ENCODE data around the gene CHID1.

CHID1 gene

DNA sequence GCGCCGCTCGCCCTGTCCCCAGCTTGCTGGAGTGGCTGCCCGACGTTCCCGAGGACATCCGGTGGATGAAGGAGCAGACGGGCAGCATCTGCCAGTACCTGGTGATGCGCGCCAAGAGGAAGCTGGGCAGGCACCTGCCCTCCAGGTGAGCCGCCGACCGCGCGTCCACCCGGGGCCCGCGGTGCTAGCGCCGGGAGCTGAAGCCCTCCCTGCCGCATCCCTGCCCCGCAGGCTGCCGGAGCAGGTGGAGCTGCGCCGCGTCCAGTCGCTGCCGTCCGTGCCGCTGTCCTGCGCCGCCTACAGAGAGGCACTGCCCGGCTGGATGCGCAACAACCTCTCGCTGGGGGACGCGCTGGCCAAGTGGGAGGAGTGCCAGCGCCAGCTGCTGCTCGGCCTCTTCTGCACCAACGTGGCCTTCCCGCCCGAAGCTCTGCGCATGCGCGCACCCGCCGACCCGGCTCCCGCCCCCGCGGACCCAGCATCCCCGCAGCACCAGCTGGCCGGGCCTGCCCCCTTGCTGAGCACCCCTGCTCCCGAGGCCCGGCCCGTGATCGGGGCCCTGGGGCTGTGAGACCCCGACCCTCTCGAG is 86.2 kb downstream of the CHID1 start:
- no peak for DNase-seq (ENCODE audit: low spot score)
- no peak for TF ChIP-seq CTCF (IDR thresholded peaks at IDR 0.05; ENCODE audit: borderline replicate concordance, control extremely low read depth, extremely low read depth, insufficient read depth, missing control alignments)
- in situ Hi-C loops (cut with MboI; ENCODE audit: low sequenced_read_pairs, unreplicated experiment) = no loop called here

- no peak for TF ChIP-seq CTCF (IDR thresholded peaks at IDR 0.05; ENCODE audit: borderline replicate concordance, control extremely low read depth, extremely low read depth, insufficient read depth, missing control alignments)
- in situ Hi-C loops (cut with MboI; ENCODE audit: low sequenced_read_pairs, unreplicated experiment) = no loop called here
- no peak for DNase-seq (ENCODE audit: low spot score)
Observed at GRCh38 chr11:823441-824291, 86.9 kb downstream of the CHID1 start.

DNA sequence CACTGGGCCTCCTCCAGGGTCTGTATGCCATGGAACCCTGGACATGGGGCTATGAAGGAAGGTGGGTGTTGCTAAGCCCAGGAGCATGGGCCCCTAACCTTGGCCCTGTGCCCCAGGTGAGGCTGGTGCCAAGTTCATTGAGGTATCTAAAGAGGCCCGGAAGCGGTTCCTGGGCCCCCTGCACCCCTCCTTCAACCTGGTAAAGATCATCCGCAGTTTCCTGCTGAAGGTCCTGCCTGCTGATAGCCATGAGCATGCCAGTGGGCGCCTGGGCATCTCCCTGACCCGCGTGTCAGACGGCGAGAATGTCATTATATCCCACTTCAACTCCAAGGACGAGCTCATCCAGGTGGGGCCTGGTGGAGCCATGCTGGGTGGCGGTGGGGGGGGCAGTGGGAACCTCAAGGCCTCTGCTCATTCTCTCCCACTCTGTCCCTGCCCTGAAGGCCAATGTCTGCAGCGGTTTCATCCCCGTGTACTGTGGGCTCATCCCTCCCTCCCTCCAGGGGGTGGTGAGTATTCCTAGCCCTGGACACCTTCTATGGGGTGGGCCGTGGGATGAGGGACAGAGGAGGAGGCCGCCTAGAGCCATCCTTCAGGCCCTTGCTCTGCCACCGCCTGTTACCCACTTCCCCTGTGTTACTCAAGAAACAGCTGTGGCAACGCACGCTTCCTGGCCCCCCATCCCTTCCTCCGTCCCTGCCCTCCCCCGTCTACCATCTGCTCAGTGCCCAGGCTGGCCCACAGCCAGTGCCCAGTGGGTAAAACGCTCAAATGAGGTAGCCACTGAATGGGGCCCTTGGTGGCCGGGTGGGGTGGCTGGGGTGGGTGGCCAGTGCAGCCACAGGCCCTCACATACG is 88.9 kb downstream of the CHID1 start:
- TF ChIP-seq CTCF (IDR thresholded peaks at IDR 0.05; ENCODE audit: borderline replicate concordance, control extremely low read depth, extremely low read depth, insufficient read depth, missing control alignments) = no peak
- in situ Hi-C loops (cut with MboI; ENCODE audit: low sequenced_read_pairs, unreplicated experiment) = no loop called here
- DNase-seq (ENCODE audit: low spot score) = no peak

GRCh38 chr11:820655-821511 is 89.7 kb downstream of the CHID1 start:
- no peak for TF ChIP-seq CTCF (IDR thresholded peaks at IDR 0.05; ENCODE audit: borderline replicate concordance, control extremely low read depth, extremely low read depth, insufficient read depth, missing control alignments)
- no peak for DNase-seq (ENCODE audit: low spot score)
- in situ Hi-C loops (cut with MboI; ENCODE audit: low sequenced_read_pairs, unreplicated experiment) = no loop called here

DNA sequence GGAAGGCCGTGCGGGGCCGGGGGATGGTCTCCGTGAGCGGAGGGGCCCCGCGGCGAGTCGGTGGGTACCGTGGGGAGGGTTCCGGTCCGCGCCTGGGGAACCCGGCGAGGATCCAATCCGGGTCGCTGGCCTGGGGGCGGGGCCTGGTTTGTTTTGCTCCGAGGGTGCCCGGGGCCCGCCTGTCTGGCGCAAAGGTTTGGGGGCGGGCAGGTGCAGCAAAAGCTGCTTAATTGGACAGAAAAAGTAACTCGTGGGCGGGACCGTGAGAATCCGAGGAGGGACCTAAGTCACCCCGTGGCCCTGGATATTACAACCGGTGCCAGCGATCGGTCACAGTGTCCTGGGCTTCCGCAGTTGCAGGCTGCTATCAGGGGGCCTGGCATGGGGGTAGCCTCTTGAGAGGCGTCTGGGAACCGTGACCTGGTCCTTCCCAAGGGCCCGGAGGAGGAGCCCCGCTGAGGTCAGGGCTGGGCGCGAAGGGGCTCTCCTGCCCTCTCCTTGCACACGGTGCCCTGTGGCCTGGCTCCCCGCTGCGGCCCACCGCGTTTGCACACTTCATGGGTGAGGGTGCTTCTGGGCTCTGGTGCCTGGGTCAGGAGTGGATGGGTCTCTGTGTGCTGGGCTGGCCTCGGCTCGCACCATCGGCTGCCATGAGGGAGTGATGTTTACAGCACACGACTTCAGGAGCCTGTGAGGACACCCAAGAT is 90.5 kb downstream of the CHID1 start:
- no peak for TF ChIP-seq CTCF (IDR thresholded peaks at IDR 0.05; ENCODE audit: borderline replicate concordance, control extremely low read depth, extremely low read depth, insufficient read depth, missing control alignments)
- DNase-seq (ENCODE audit: low spot score) = peak; percentile 90
- in situ Hi-C loops (cut with MboI; ENCODE audit: low sequenced_read_pairs, unreplicated experiment) = no loop called here

Measured in GM13976 (cell line).